IPS DF 6.9 (cell line): Measurements from ENCODE around the gene SLC35A5.

Source experiments
- DNase-seq: peaks from one replicate; pipeline ENCODE4 v3.0.0-alpha.2; 2013; ENCODE audit warnings: low read depth, low spot score
- H3K27ac ChIP-seq: one replicate; pipeline ENCODE4 v1.5.1; 2013; ENCODE audit warnings: low read length, control low read depth
- H3K27me3 ChIP-seq: 2 replicates; pipeline ENCODE4 v1.6.1; 2013; ENCODE audit warnings: mild to moderate bottlenecking, low read length; ENCODE audit not compliant: control insufficient read depth, insufficient read depth
- H3K36me3 ChIP-seq: 2 replicates; pipeline ENCODE4 v1.6.1; 2013; ENCODE audit warnings: low read length; ENCODE audit not compliant: control insufficient read depth, insufficient read depth
- H3K4me1 ChIP-seq: 2 replicates; pipeline ENCODE4 v1.6.1; 2013; ENCODE audit warnings: low read length; ENCODE audit not compliant: control insufficient read depth, insufficient read depth
- H3K4me3 ChIP-seq: 2 replicates; pipeline ENCODE4 v1.5.1; 2013; ENCODE audit warnings: mild to moderate bottlenecking, low read length
- H3K9me3 ChIP-seq: 2 replicates; pipeline ENCODE4 v1.6.1; 2013; ENCODE audit warnings: low read length, inconsistent platforms; ENCODE audit not compliant: control insufficient read depth, insufficient read depth
- WGBS: extraction: QIAGEN DNeasy Blood & Tissue Kit; methylation state at CpG from one replicate; pipeline ENCODE4 v1.1.7; 2013; ENCODE audit warnings: mixed read lengths, missing lambda C conversion rate; ENCODE audit not compliant: insufficient read length, insufficient coverage; 5-methylcytosine and 5-hydroxymethylcytosine counted together

The SLC35A5 gene

GRCh38 chr3:112572701-112573100, 10.9 kb downstream of the SLC35A5 start:
- DNase-seq, result no peak
- H3K4me3 ChIP-seq, result no peak overlapping the region
- H3K27ac ChIP-seq, result no peak overlapping the region
- WGBS, result no CpG with 5 or more reads among the region's 1 CpG
- H3K4me1 ChIP-seq, result no peaks in the 10 kb centered on the region
- H3K27me3 ChIP-seq, result no peaks in the 10 kb centered on the region
- H3K36me3 ChIP-seq, result peaks cover 3% of the 10 kb centered on the region; the same call in 1 of the 2 replicates
- no peaks in the 10 kb centered on the region for H3K9me3 ChIP-seq

DNA sequence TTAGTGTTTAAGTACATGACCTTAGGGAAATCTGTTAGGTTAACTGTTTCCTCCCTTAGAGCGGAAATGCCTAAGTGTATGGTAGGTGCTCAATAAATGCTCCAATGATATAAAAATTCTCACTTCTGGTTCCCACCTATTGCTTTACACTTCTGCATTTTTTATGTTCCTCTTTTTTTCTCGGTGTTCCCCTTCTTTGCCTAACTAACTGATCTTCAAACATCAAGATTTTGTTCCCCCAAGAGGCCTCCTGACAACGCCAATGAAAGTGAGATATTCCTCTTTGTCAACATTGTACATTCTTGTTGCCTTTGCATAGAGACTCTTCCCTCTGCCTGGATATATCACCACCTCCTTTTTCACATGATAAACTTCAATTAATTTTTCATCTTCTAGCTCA, 17.4 kb downstream of the SLC35A5 start:
- Histone ChIP-seq H3K36me3 (no peaks in the 10 kb centered on the region), H3K4me1 (no peaks in the 10 kb centered on the region), H3K27ac (no peak overlapping the region), H3K4me3 (no peak overlapping the region), H3K27me3 (no peaks in the 10 kb centered on the region), H3K9me3 (no peaks in the 10 kb centered on the region)
- no CpG with 5 or more reads among the region's 3 CpGs for WGBS
- no peak for DNase-seq

- H3K36me3 ChIP-seq, result no peaks in the 10 kb centered on the region
- H3K4me3 ChIP-seq, result no peak overlapping the region
- DNase-seq, result no peak
- no peaks in the 10 kb centered on the region for H3K27me3 ChIP-seq
- no peaks in the 10 kb centered on the region for H3K9me3 ChIP-seq
- H3K27ac ChIP-seq, result no peak overlapping the region
- no CpG with 5 or more reads among the region's 3 CpGs for WGBS
- no peaks in the 10 kb centered on the region for H3K4me1 ChIP-seq
Measured at GRCh38 chr3:112579697-112580096, 17.9 kb downstream of the SLC35A5 start.

GRCh38 chr3:112582244-112582874, 20.5 kb downstream of the SLC35A5 start:
- Histone ChIP-seq H3K36me3 (no peaks in the 10 kb centered on the region), H3K4me1 (no peaks in the 10 kb centered on the region), H3K27ac (no peak overlapping the region), H3K4me3 (no peak overlapping the region), H3K9me3 (no peaks in the 10 kb centered on the region), H3K27me3 (no peaks in the 10 kb centered on the region)
- no peak for DNase-seq
- WGBS, result no CpG with 5 or more reads among the region's 2 CpGs

DNA sequence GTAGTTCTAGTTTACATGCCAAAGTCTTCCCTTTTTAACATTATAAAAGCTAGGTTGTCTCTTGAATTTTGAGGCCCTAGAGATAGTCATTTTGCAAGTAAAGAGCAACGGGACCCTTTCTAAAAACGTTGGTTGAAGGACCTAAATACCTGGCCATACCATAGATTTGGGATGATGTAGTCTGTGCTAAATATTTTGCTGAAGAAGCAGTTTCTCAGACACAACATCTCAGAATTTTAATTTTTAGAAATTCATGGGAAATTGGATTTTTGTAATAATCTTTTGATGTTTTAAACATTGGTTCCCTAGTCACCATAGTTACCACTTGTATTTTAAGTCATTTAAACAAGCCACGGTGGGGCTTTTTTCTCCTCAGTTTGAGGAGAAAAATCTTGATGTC, 21.3 kb downstream of the SLC35A5 start:
- WGBS, result no CpG with 5 or more reads among the region's 3 CpGs
- Histone ChIP-seq H3K27ac (no peak overlapping the region), H3K4me3 (no peak overlapping the region), H3K4me1 (no peaks in the 10 kb centered on the region), H3K36me3 (no peaks in the 10 kb centered on the region), H3K27me3 (no peaks in the 10 kb centered on the region), H3K9me3 (no peaks in the 10 kb centered on the region)
- no peak for DNase-seq

GRCh38 chr3:112585782-112586181, 23.9 kb downstream of the SLC35A5 start:
- Histone ChIP-seq H3K27ac (no peak overlapping the region), H3K4me1 (no peaks in the 10 kb centered on the region), H3K9me3 (no peaks in the 10 kb centered on the region), H3K4me3 (no peak overlapping the region), H3K36me3 (no peaks in the 10 kb centered on the region), H3K27me3 (no peaks in the 10 kb centered on the region)
- DNase-seq, result no peak

GRCh38 chr3:112587336-112587735, 25.5 kb downstream of the SLC35A5 start:
- WGBS, result no CpG with 5 or more reads among the region's 1 CpG
- H3K9me3 ChIP-seq, result no peaks in the 10 kb centered on the region
- no peaks in the 10 kb centered on the region for H3K36me3 ChIP-seq
- DNase-seq, result no peak
- no peaks in the 10 kb centered on the region for H3K4me1 ChIP-seq
- H3K27ac ChIP-seq, result no peak overlapping the region
- H3K27me3 ChIP-seq, result no peaks in the 10 kb centered on the region
- H3K4me3 ChIP-seq, result no peak overlapping the region

- H3K4me3 ChIP-seq, result no peak overlapping the region
- DNase-seq, result no peak
- H3K4me1 ChIP-seq, result no peaks in the 10 kb centered on the region
- no peaks in the 10 kb centered on the region for H3K27me3 ChIP-seq
- H3K9me3 ChIP-seq, result no peaks in the 10 kb centered on the region
- no peaks in the 10 kb centered on the region for H3K36me3 ChIP-seq
- no peak overlapping the region for H3K27ac ChIP-seq
Measured at GRCh38 chr3:112593258-112593657, 31.4 kb downstream of the SLC35A5 start.

GRCh38 chr3:112594856-112595255, 33.0 kb downstream of the SLC35A5 start:
- no peaks in the 10 kb centered on the region for H3K36me3 ChIP-seq
- no peaks in the 10 kb centered on the region for H3K9me3 ChIP-seq
- H3K4me3 ChIP-seq, result no peak overlapping the region
- no peaks in the 10 kb centered on the region for H3K4me1 ChIP-seq
- no peaks in the 10 kb centered on the region for H3K27me3 ChIP-seq
- no peak for DNase-seq
- no CpG with 5 or more reads among the region's 2 CpGs for WGBS
- H3K27ac ChIP-seq, result no peak overlapping the region

GRCh38 chr3:112597945-112598344, 36.1 kb downstream of the SLC35A5 start:
- Histone ChIP-seq H3K36me3 (no peaks in the 10 kb centered on the region), H3K27ac (no peak overlapping the region), H3K27me3 (no peaks in the 10 kb centered on the region), H3K9me3 (no peaks in the 10 kb centered on the region), H3K4me3 (no peak overlapping the region), H3K4me1 (no peaks in the 10 kb centered on the region)
- WGBS, result no CpG with 5 or more reads among the region's 2 CpGs
- no peak for DNase-seq

DNA sequence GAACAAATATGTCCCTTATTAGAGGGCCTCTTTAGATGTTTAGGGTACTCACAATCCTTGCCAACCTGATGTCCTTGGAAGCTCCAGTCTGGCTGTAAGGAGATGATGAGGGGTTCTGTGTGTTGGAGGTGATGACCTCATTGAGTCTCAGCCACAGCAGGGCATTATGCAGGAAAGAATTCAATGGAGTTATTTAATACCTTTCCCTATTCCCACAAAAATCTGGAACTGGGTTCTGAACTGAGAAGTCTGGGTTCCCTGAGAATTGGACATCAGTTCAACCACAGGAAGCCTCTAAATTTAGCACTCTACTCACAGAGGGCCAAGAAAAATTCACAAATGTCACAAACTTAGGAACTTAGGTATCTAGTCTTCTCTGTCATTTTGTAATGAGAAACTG, 36.9 kb downstream of the SLC35A5 start:
- DNase-seq, result no peak
- Histone ChIP-seq H3K27ac (no peak overlapping the region), H3K36me3 (no peaks in the 10 kb centered on the region), H3K9me3 (no peaks in the 10 kb centered on the region), H3K4me1 (no peaks in the 10 kb centered on the region), H3K27me3 (no peaks in the 10 kb centered on the region), H3K4me3 (no peak overlapping the region)
